NB4 (cell line): ENCODE results near the gene BCL2L13.

ENCODE experiments used
- DNase-seq: peaks from one replicate; pipeline ENCODE4 v3.0.0; 2010; ENCODE audit warnings: low read depth
- H3K4me3 ChIP-seq: one replicate; pipeline ENCODE4 v1.5.1; 2011; ENCODE audit warnings: mild to moderate bottlenecking, low read depth, low read length, moderate library complexity
- MYC ChIP-seq: IDR thresholded peaks from 2 replicates; pipeline ENCODE4 v1.6.1; 2011; ENCODE audit warnings: low read depth, low read length
- POLR2A ChIP-seq: IDR thresholded peaks from 2 replicates; pipeline ENCODE4 v1.6.1; 2011; ENCODE audit warnings: mild to moderate bottlenecking; ENCODE audit not compliant: insufficient read length; ENCODE audit errors: extremely low read depth
- TF ChIP-seq, protein P1 (sequence below): IDR thresholded peaks from one replicate; pipeline ENCODE4 v1.5.1; 2012; ENCODE audit warnings: low read depth, low read length
- TF ChIP-seq, protein P2 (sequence below): IDR thresholded peaks from 2 replicates; pipeline ENCODE4 v1.6.1; 2011; ENCODE audit warnings: low read depth, low read length

BCL2L13 gene

DNA sequence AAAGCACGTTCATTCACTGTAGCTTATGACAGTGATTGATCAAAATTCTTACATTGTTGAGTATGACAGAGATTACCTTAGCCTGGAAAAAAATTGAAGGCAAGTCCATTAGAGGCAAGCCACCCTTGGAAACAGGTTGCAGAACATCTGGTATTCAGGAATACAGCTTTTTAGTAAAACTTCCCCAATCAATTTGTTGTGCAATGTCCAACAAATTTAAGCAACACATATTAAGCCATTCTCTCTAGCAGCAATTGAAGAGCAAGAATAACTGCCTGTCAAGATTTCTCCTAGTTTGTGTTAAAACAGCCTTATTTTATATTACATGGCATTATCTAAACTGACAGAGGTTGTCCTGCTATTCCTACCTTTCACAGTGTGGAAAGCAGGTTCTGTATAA is 37.0 kb downstream of the BCL2L13 start:
- DNase-seq, result peak; percentile 60
- no peak overlapping the region for H3K4me3 ChIP-seq
- TF ChIP-seq, protein P1, sequence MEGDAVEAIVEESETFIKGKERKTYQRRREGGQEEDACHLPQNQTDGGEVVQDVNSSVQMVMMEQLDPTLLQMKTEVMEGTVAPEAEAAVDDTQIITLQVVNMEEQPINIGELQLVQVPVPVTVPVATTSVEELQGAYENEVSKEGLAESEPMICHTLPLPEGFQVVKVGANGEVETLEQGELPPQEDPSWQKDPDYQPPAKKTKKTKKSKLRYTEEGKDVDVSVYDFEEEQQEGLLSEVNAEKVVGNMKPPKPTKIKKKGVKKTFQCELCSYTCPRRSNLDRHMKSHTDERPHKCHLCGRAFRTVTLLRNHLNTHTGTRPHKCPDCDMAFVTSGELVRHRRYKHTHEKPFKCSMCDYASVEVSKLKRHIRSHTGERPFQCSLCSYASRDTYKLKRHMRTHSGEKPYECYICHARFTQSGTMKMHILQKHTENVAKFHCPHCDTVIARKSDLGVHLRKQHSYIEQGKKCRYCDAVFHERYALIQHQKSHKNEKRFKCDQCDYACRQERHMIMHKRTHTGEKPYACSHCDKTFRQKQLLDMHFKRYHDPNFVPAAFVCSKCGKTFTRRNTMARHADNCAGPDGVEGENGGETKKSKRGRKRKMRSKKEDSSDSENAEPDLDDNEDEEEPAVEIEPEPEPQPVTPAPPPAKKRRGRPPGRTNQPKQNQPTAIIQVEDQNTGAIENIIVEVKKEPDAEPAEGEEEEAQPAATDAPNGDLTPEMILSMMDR, result no peak
- TF ChIP-seq POLR2A (no peak), MYC (no peak)
- TF ChIP-seq, protein P2, sequence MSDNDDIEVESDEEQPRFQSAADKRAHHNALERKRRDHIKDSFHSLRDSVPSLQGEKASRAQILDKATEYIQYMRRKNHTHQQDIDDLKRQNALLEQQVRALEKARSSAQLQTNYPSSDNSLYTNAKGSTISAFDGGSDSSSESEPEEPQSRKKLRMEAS, result no peak

DNA sequence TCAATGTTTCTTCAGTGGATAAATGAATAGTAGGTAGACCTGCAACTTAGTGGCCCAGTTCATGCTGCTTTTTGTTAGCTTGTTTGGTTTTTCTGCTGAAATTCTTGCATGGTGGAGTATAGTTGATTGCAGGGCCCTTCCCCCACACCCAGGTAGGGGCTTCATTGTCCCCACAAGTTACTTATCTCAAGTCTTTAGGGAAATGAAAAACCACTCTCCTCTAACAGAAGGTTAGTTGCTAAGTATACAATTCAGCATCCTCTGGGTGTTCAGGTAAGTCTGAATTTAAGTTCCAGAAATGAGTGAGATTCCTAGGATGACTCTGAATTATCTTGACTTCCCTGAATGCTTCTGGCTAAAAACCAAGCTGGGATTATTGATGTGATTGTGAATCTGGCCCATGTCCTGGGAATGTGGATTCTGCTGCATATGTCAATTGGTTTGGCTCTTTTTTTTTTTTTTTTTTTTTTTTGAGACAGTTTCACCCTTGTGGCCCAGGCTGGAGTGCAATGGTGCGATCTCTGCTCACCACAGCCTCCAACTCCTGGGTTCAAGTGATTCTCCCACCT is 40.3 kb downstream of the BCL2L13 start:
- TF ChIP-seq, protein P2, result no peak
- TF ChIP-seq POLR2A (no peak), MYC (no peak)
- TF ChIP-seq, protein P1, result no peak
- no peak overlapping the region for H3K4me3 ChIP-seq
- no peak for DNase-seq

DNA sequence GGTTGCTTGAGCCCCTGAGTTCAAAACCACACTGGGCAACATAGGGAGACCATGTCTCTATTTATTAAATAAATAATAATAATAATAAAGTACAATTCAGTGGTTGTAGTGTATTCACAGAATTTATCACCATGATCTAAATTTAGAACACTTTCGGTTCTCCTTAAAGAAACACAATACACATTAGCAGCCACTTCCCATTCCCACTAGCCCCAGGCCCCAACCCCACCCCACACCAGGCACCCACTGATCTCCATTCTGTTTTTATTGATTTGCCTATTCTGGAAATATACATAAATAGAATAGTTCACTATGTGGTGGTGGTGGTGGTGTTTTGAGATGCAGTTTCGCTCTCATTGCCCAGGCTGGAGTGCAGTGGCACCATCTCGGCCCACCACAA is 45.7 kb downstream of the BCL2L13 start:
- DNase-seq, result no peak
- TF ChIP-seq, protein P2, result no peak
- TF ChIP-seq POLR2A (no peak), MYC (no peak)
- TF ChIP-seq, protein P1, result no peak
- H3K4me3 ChIP-seq, result no peak overlapping the region

DNA sequence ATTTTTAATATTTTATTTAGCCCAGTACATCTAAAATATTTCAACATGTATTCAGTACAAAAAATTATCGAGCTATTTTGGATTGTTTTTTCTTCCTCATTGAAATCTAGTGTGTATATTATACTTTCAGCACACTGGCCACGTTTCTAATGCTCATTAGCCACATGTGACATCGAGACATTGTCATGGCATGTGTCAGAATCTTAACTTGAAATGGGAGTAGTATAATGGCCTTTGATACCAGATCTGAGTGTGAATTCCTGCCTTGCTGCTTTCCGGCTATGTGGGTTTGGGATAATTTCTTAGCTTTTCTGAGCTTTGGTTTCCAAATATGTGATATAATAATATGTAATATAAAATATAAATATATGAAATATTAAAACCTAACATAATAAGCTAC is 54.3 kb downstream of the BCL2L13 start:
- TF ChIP-seq MYC, result no peak
- H3K4me3 ChIP-seq, result no peak overlapping the region
- DNase-seq, result no peak

DNA sequence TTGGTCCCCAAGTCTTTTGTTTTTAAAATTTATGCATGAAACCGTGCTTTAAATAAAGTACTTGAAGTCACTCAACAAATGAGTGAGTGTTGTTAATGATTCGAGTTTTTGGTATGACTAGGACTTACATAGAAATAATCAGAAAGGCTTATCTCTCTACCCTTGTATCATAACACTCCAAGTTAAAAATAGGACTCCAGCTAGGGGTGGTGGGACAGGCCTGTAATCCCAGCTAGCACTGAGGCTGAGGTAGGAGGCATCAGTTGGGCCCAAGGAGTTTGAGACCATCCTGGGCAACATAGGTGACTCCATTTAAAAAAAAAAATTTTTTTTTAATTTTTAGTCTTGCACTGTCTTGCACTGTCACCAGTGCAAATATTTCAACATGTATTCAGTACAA is 55.6 kb downstream of the BCL2L13 start:
- H3K4me3 ChIP-seq, result no peak overlapping the region
- DNase-seq, result no peak
- TF ChIP-seq, protein P2, result no peak
- no peak for TF ChIP-seq MYC
- no peak for TF ChIP-seq POLR2A

DNA sequence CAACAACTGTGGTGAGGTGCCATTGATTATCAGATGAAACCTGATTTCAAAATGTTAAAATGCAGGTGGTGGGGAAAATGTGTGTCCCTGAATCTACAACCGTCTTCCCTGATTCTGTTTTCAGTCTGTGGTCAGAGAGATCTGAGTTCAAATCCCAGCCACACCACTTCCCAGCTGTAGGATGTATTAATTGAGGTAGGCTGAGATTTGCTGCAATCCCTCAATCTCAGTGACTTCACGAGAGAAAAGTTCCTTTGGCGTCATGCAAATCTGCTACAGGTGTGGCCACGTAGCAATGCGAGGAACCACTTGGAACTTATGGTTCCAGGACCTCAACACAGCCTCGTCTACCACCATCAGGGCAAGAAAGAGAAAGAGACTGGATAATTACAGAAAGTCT is 56.2 kb downstream of the BCL2L13 start:
- no peak for DNase-seq

More for the DNA sequence above, 56.2 kb downstream of the BCL2L13 start:
- no peak overlapping the region for H3K4me3 ChIP-seq
- TF ChIP-seq, protein P1, result no peak
- TF ChIP-seq POLR2A (no peak), MYC (no peak)
- TF ChIP-seq, protein P2, result no peak
